GM12878 (cell line): ENCODE data around the gene SYN1. TPM values are rescaled to one million over a fixed set of nuclear protein-coding genes. Genes with fewer than 3 reads are reported as not detected.

ENCODE experiments used
- BHLHE40 ChIP-seq, 2 experiments: fragments of 450-650 bp in 1 of 2; IDR thresholded peaks; 2 replicates each; pipeline ENCODE4 v1.6.1; 2011 to 2017; ENCODE audit warnings: low read depth in 2 of 2, borderline replicate concordance in 1 of 2, improper control_type of control experiment in 1 of 2, low read length in 1 of 2, mild to moderate bottlenecking in 1 of 2
- CBFB ChIP-seq: IDR thresholded peaks from 2 replicates; pipeline ENCODE4 v1.6.1; 2016; ENCODE audit warnings: antibody characterized with exemption, low read depth
- CBX5 ChIP-seq: sonication (generic); IDR thresholded peaks from 2 replicates; pipeline ENCODE4 v1.6.1; 2016; ENCODE audit warnings: low read depth, moderate library complexity, mild to moderate bottlenecking, inconsistent platforms
- CTCF ChIP-seq, 3 experiments: IDR thresholded peaks in 2 of 3; conservative IDR thresholded peaks in 1 of 3; 2 replicates each; pipeline ENCODE4 v1.5.1; 2011; ENCODE audit warnings: low read depth in 3 of 3, low read length in 3 of 3, mild to moderate bottlenecking in 3 of 3, control low read depth in 2 of 3, moderate library complexity in 2 of 3, inconsistent platforms in 1 of 3, mixed read lengths in 1 of 3; ENCODE audit not compliant: control insufficient read depth in 2 of 3, insufficient read depth in 1 of 3; ENCODE audit errors: extremely low read depth in 1 of 3
- E2F4 ChIP-seq: IDR thresholded peaks from 2 replicates; pipeline ENCODE4 v1.6.1; 2012; ENCODE audit warnings: low read depth, low read length, improper control_type of control experiment
- ESRRA ChIP-seq: IDR thresholded peaks from 2 replicates; pipeline ENCODE4 v1.6.1; 2012; ENCODE audit warnings: mild to moderate bottlenecking, low read length, improper control_type of control experiment
- ETV6 ChIP-seq, 2 experiments: fragments of 450-650 bp in 1 of 2; IDR thresholded peaks in 1 of 2; conservative IDR thresholded peaks in 1 of 2; 2 replicates each; pipeline ENCODE4 v1.6.1; 2014; ENCODE audit warnings: antibody characterized with exemption in 1 of 2, borderline replicate concordance in 1 of 2, low read depth in 1 of 2, mild to moderate bottlenecking in 1 of 2, moderate library complexity in 1 of 2
- GABPA ChIP-seq: IDR thresholded peaks from 2 replicates; pipeline ENCODE4 v1.6.1; 2014; ENCODE audit warnings: antibody characterized with exemption, low read depth, mild to moderate bottlenecking, inconsistent platforms
- KAT2A ChIP-seq: conservative IDR thresholded peaks from 2 replicates; pipeline ENCODE4 v1.6.1; 2011; ENCODE audit warnings: low read depth, low read length; ENCODE audit not compliant: control insufficient read depth
- KDM1A ChIP-seq: fragments of 200-600 bp; sonication (generic); IDR thresholded peaks from 2 replicates; pipeline ENCODE4 v1.6.1; 2016; ENCODE audit warnings: borderline replicate concordance
- KLF5 ChIP-seq: fragments of 450-650 bp; IDR thresholded peaks from 2 replicates; pipeline ENCODE4 v1.6.1; 2014; ENCODE audit warnings: mild to moderate bottlenecking; ENCODE audit not compliant: partially characterized antibody
- MEF2B ChIP-seq: fragments of 450-650 bp; IDR thresholded peaks from 2 replicates; pipeline ENCODE4 v1.6.1; 2018; ENCODE audit warnings: mild to moderate bottlenecking, moderate library complexity; ENCODE audit not compliant: partially characterized antibody, poor library complexity, severe bottlenecking
- MYB ChIP-seq: fragments of 150-350 bp; IDR thresholded peaks from 2 replicates; pipeline ENCODE4 v1.6.1; 2014; ENCODE audit warnings: mild to moderate bottlenecking, low read depth, low read length, borderline replicate concordance
- POLR2AphosphoS5 ChIP-seq: IDR thresholded peaks from 2 replicates; pipeline ENCODE4 v1.6.1; 2011; ENCODE audit warnings: mild to moderate bottlenecking, low read length, inconsistent platforms
- SIN3A ChIP-seq: IDR thresholded peaks from 2 replicates; pipeline ENCODE4 v1.6.1; 2012; ENCODE audit warnings: low read depth, low read length, improper control_type of control experiment
- SKIL ChIP-seq: fragments of 450-650 bp; IDR thresholded peaks from 2 replicates; pipeline ENCODE4 v1.6.1; 2017; ENCODE audit warnings: mild to moderate bottlenecking, low read depth, inconsistent platforms; ENCODE audit not compliant: poor library complexity, severe bottlenecking
- SREBF1 ChIP-seq: IDR thresholded peaks from 2 replicates; pipeline ENCODE4 v1.6.1; 2012; ENCODE audit warnings: mild to moderate bottlenecking, low read length
- WRNIP1 ChIP-seq: IDR thresholded peaks from 2 replicates; pipeline ENCODE4 v1.6.1; 2011; ENCODE audit warnings: low read depth, low read length, improper control_type of control experiment, borderline replicate concordance
- ZBTB33 ChIP-seq: fragments of 450-650 bp; IDR thresholded peaks from 2 replicates; pipeline ENCODE4 v1.6.1; 2017; ENCODE audit warnings: mild to moderate bottlenecking
- ZNF24 ChIP-seq: fragments of 450-650 bp; IDR thresholded peaks from 2 replicates; pipeline ENCODE4 v1.6.1; 2017; ENCODE audit warnings: antibody characterized with exemption, mild to moderate bottlenecking
- ZNF622 ChIP-seq: fragments of 450-650 bp; IDR thresholded peaks from 2 replicates; pipeline ENCODE4 v1.6.1; 2017; ENCODE audit warnings: mild to moderate bottlenecking, inconsistent platforms
- polyA plus RNA-seq, 11 experiments: library from polyadenylated mRNA; depleted of rRNA in 4 of 11; unstranded in 6 of 11; stranded (reverse) in 5 of 11; fragments of >200 nt; fragmentation: Nextera tagmentation in 4 of 11; fragmentation: Illumina TruSeq in 1 of 11; extraction: Ambion mirVana in 4 of 11; extraction: Trizol in 1 of 11; gene quantifications; 1 replicate in 1 of 11; 2 replicates in 10 of 11; pipeline versions ENCODE4 v1.2.1 to v1.2.3, GENCODE V29; 2011 to 2016; ENCODE audit warnings: inconsistent platforms in 2 of 11, missing spikeins in 2 of 11, low read depth in 1 of 11
- total RNA-seq, 4 experiments: library from RNA; depleted of rRNA in 3 of 4; stranded (reverse); fragments of >200 nt in 3 of 4; fragmentation: Illumina TruSeq in 1 of 4; extraction: Trizol in 1 of 4; gene quantifications; 2 replicates each; pipeline versions ENCODE4 v1.2.1 to v1.2.3, GENCODE V29; 2013 to 2021

Gene SYN1
- total and polyA plus RNA-seq, 10 of the 15 experiments (the other 5 are each of a cell fraction or from before 2014, with no cell fraction given), result 0.09 to 0.57 (median 0.16) TPM; not detected in 3

- TF ChIP-seq ZBTB33 (no peak), POLR2AphosphoS5 (peak; percentile 84; the same call in 1 of the 2 replicates), WRNIP1 (no peak), ZNF622 (no peak), MYB (0 out of 2 replicates have a peak, but pooled peaks have one; percentile 51), SIN3A (peak; percentile 63), KLF5 (peak; percentile 98), GABPA (no peak), CTCF (IDR thresholded peaks at IDR 0.05 in 2 of 3, conservative IDR thresholded peaks at IDR 0.05 in 1 of 3; ENCODE audit: control insufficient read depth in 2 of 3, extremely low read depth in 1 of 3, insufficient read depth in 1 of 3, low read depth in 3 of 3, low read length in 3 of 3) (no peak), E2F4 (0 out of 2 replicates have a peak, but pooled peaks have one; percentile 14), SKIL (no peak), KAT2A (no peak), BHLHE40 (IDR thresholded peaks at IDR 0.05; ENCODE audit: borderline replicate concordance in 1 of 2, low read depth in 2 of 2, low read length in 1 of 2) (peak; percentile 93 to 95), ETV6 (conservative IDR thresholded peaks at IDR 0.05 in 1 of 2, IDR thresholded peaks at IDR 0.05 in 1 of 2; ENCODE audit: borderline replicate concordance in 1 of 2, low read depth in 1 of 2) (no peak), MEF2B (no peak), ESRRA (peak; percentile 21; the same call in 1 of the 2 replicates), ZNF24 (no peak), KDM1A (no peak), CBX5 (no peak), SREBF1 (peak; percentile 94), CBFB (no peak)
These were observed 58.6 kb downstream of the SYN1 start, which contains the start of gene ARAF (continued) for GRCh38 chrX:47560934-47561658.
